Measurements from ENCODE around the gene TRIM15. TPM values are rescaled to one million over a fixed set of nuclear protein-coding genes. Genes with fewer than 3 reads are reported as not detected.
A peak's percentile ranks its signal among the peaks of the same experiment; 100 is the strongest.

TRIM15 gene
- total and polyA plus RNA-seq, 9 of the 15 experiments (the other 6 are each of a cell fraction or from before 2014, with no cell fraction given), result 0.06 to 2.6 (median 0.83) TPM

GRCh38 chr6:30156262-30156599 is 7.1 kb upstream of the TRIM15 start (continued):
- TF ChIP-seq KLF10 (CRISPR knock-in tag; IDR thresholded peaks at IDR 0.05) (no peak), PBX2 (CRISPR knock-in tag; IDR thresholded peaks at IDR 0.05; ENCODE audit: low read depth) (peak; percentile 85), PBX2 (tag; conservative IDR thresholded peaks at IDR 0.05; ENCODE audit: low read depth) (peak; percentile 95), EP300 (IDR thresholded peaks at IDR 0.05; ENCODE audit: low read length) (peak; percentile 38; the same call in 1 of the 2 replicates), ZNF76 (CRISPR knock-in tag; IDR thresholded peaks at IDR 0.05; ENCODE audit: borderline replicate concordance) (0 out of 2 replicates have a peak, but pooled peaks have one; percentile 27)

- ChIA-PET POLR2A (no interaction called here), CTCF (ENCODE audit: low intra/inter-chr PET ratio) (interaction anchor here (0.7 kb wide), 1 partner anchor 17 kb away, joined by 5 read pairs; no protein-coding TSS in a partner anchor)
- DNase-seq (ENCODE audit: extremely low read depth in 1 of 4, low spot score in 3 of 4) (no peak), FAIRE-seq (no peak), ATAC-seq (no peak)
- 0 out of 2 replicates have a peak overlapping the region, but pooled peaks have one; percentile 16 for H2AFZ ChIP-seq (ENCODE audit: low read depth, low read length)
- H3K79me2 ChIP-seq (ENCODE audit: control insufficient read depth, insufficient read depth, low read length), result no peaks in the 10 kb centered on the region
- H3K9ac ChIP-seq (ENCODE audit: insufficient read depth in 1 of 2, low read depth in 2 of 2, low read length in 2 of 2), result no peak overlapping the region
- H3K4me1 ChIP-seq (replicated peaks in 1 of 2; ENCODE audit: control insufficient read depth in 2 of 2, insufficient read depth in 2 of 2, low read length in 2 of 2), result peaks cover 7 to 22% of the 10 kb centered on the region in 2 experiments; a peak in 4 of 5 replicates
- no peaks in the 10 kb centered on the region for H3K9me1 ChIP-seq (ENCODE audit: control insufficient read depth, insufficient read depth, low read length)
- BruUV-seq (replicated peaks), result no TSS peak
- no peaks in the 10 kb centered on the region for H3K9me3 ChIP-seq (replicated peaks; ENCODE audit: control insufficient read depth, insufficient read depth, low read depth, low read length)
- intact Hi-C loops (cut with micrococcal nuclease) (no loop called here), in situ Hi-C loops (cut with MboI) (no loop called here)
- TF ChIP-seq ZNF165 (CRISPR knock-in tag; IDR thresholded peaks at IDR 0.05; ENCODE audit: borderline replicate concordance), result 0 out of 2 replicates have a peak, but pooled peaks have one; percentile 63
- TF ChIP-seq ZNF707 (CRISPR knock-in tag; conservative IDR thresholded peaks at IDR 0.05), result no peak
- H3K4me3 ChIP-seq, result no peak overlapping the region
- WGBS (ENCODE audit: insufficient coverage, low coverage, missing lambda C conversion rate), result 24% methylated on average over 9 of the region's 9 CpGs
- no peaks in the 10 kb centered on the region for H4K20me1 ChIP-seq (replicated peaks; ENCODE audit: control insufficient read depth, insufficient read depth, low read length)
- H3K36me3 ChIP-seq (ENCODE audit: control insufficient read depth, insufficient read depth, low read length), result no peaks in the 10 kb centered on the region
- no peak overlapping the region for H3K4me2 ChIP-seq (ENCODE audit: insufficient read depth, low read length)
- H3K27me3 ChIP-seq (ENCODE audit: control insufficient read depth in 2 of 2, insufficient read depth in 2 of 2, low read length in 2 of 2), result peaks cover 2 to 28% of the 10 kb centered on the region in 2 experiments; a peak in 3 of 5 replicates
- no peak overlapping the region for H3K27ac ChIP-seq (ENCODE audit: extremely low read depth, low read depth, low read length)
Observed at GRCh38 chr6:30156774-30157173, 6.6 kb upstream of the TRIM15 start.

Data from K562 (cell line).